ENCODE measurements around the gene FNIP1.
"Not testable (repeated sequence)": the region's sequence is repeated elsewhere in the genome, so short reads cannot be mapped to it uniquely, and the experiment has no call there.

Gene FNIP1

GRCh38 chr5:131786900-131787692 lies 9.7 kb downstream of the FNIP1 start:
- DNase-seq, result no peak

GRCh38 chr5:131786036-131786435 lies 10.8 kb downstream of the FNIP1 start:
- no peak for DNase-seq

- DNase-seq, result no peak
These were observed 12.9 kb downstream of the FNIP1 start for GRCh38 chr5:131783874-131784273.

GRCh38 chr5:131783357-131783756 lies 13.5 kb downstream of the FNIP1 start:
- DNase-seq, result no peak

- DNase-seq, result no peak
These were observed 14.1 kb downstream of the FNIP1 start for GRCh38 chr5:131782717-131783116.

GRCh38 chr5:131778141-131778540 lies 18.7 kb downstream of the FNIP1 start:
- DNase-seq, result not testable (repeated sequence)

GRCh38 chr5:131776450-131776849 lies 20.4 kb downstream of the FNIP1 start:
- no peak for DNase-seq

GRCh38 chr5:131774652-131775367 lies 22.0 kb downstream of the FNIP1 start:
- DNase-seq, result no peak

GRCh38 chr5:131773805-131774204 lies 23.0 kb downstream of the FNIP1 start:
- DNase-seq, result no peak

GRCh38 chr5:131771692-131772091 lies 25.1 kb downstream of the FNIP1 start:
- DNase-seq, result no peak

GRCh38 chr5:131769961-131770360 lies 26.9 kb downstream of the FNIP1 start:
- no peak for DNase-seq

GRCh38 chr5:131769336-131769735 lies 27.5 kb downstream of the FNIP1 start:
- no peak for DNase-seq

GRCh38 chr5:131767891-131768290 lies 28.9 kb downstream of the FNIP1 start:
- no peak for DNase-seq

- DNase-seq, result no peak
These were observed 30.1 kb downstream of the FNIP1 start for GRCh38 chr5:131766689-131767088.

GRCh38 chr5:131765261-131765660 lies 31.6 kb downstream of the FNIP1 start:
- DNase-seq, result no peak

- no peak for DNase-seq
These were observed 32.8 kb downstream of the FNIP1 start for GRCh38 chr5:131763968-131764367.

- no peak for DNase-seq
These were observed 36.0 kb downstream of the FNIP1 start for GRCh38 chr5:131760793-131761192.

- no peak for DNase-seq
These were observed 37.1 kb downstream of the FNIP1 start for GRCh38 chr5:131759704-131760103.

GRCh38 chr5:131758520-131758900 lies 38.3 kb downstream of the FNIP1 start:
- DNase-seq, result peak; percentile 59

- peak; percentile 29 for DNase-seq
These were observed 38.8 kb downstream of the FNIP1 start for GRCh38 chr5:131757830-131758519.

- no peak for DNase-seq
These were observed 39.9 kb downstream of the FNIP1 start for GRCh38 chr5:131756942-131757341.

- DNase-seq, result no peak
These were observed 42.5 kb downstream of the FNIP1 start for GRCh38 chr5:131754363-131754762.

- DNase-seq, result no peak
These were observed 45.3 kb downstream of the FNIP1 start for GRCh38 chr5:131751506-131751905.
